Left lung (tissue), 10 donors: ENCODE data around the gene GABARAPL1. TPM values are rescaled to one million over a fixed set of nuclear protein-coding genes. Genes with fewer than 3 reads are reported as not detected.

ENCODE experiments used
- ATAC-seq: fragments of 200-7000 bp; cut with Tn5 transposase; one replicate; pipeline ENCODE4 v1.9.1; 2020; ENCODE audit warnings: moderate library complexity
- DNase-seq, 4 donors: peaks; one replicate each; pipeline ENCODE4 v3.0.0-alpha.2; 2013 to 2020
- H3K27ac ChIP-seq, 2 donors: fragments of 200-600 bp; sonication (generic) in 1 of 2; one replicate each; pipeline versions ENCODE4 v1.5.0 to v1.8.0; 2020 to 2021
- H3K27me3 ChIP-seq, 2 donors: fragments of 200-600 bp; sonication (generic) in 1 of 2; one replicate each; pipeline versions ENCODE4 v1.5.0 to v1.8.0; 2020 to 2021
- H3K36me3 ChIP-seq, 2 donors: fragments of 200-600 bp; sonication (generic) in 1 of 2; one replicate each; pipeline versions ENCODE4 v1.5.0 to v1.8.0; 2020 to 2021
- H3K4me1 ChIP-seq, 2 donors: fragments of 200-600 bp; one replicate each; pipeline ENCODE4 v1.8.0; 2021
- H3K4me3 ChIP-seq, 2 donors: fragments of 200-600 bp; sonication (generic) in 1 of 2; one replicate each; pipeline versions ENCODE4 v1.5.0 to v1.8.0; 2020 to 2021; ENCODE audit warnings: mild to moderate bottlenecking in 1 of 2
- H3K9me3 ChIP-seq, 2 donors: fragments of 200-600 bp; sonication (generic) in 1 of 2; one replicate each; pipeline versions ENCODE4 v1.5.0 to v1.8.0; 2020 to 2021
- intact Hi-C, 2 donors: fragments of 100-400 bp; cut with DNase I; formaldehyde crosslinking; loops; one replicate each; pipeline versions ENCODE4 v1.11.2 to v1.14.2; 2022
- polyA plus RNA-seq, 6 donors: library from polyadenylated mRNA; unstranded; fragments of 120-200 nt; gene quantifications; one replicate each; pipeline ENCODE4 v1.2.1, GENCODE V29; 2013; ENCODE audit not compliant: insufficient read length in 6 of 6
- total RNA-seq, 2 donors: library from RNA; stranded (reverse); fragmentation: NEBNext Ultra II Directional; extraction: Animal tissue kit (Norgen Biotek cat#: 25700); gene quantifications; one replicate each; pipeline ENCODE4 v1.2.1, GENCODE V29; 2021
- TF ChIP-seq, protein P1 (sequence below), 2 donors: fragments of 200-600 bp; sonication (generic) in 1 of 2; IDR thresholded peaks; one replicate each; pipeline versions ENCODE4 v1.5.0 to v1.8.0; 2021; ENCODE audit warnings: antibody characterized with exemption in 2 of 2
- donor health status: DM: no; HTN: yes; CAD: no.
- donor health status: DM: no; HTN: no; CAD: no.

The GABARAPL1 gene
- total and polyA plus RNA-seq, 8 donors: 38.6 to 68.4 (median 48.4) TPM

GRCh38 chr12:10236720-10237119 lies 24.0 kb downstream of the GABARAPL1 start:
- intact Hi-C loops: loop anchor here in 1 of 2 donors (5.0 kb wide), 1 partner anchor 326 kb away; no protein-coding TSS in a partner anchor
- ATAC-seq: no peak
- H3K4me3 ChIP-seq: no peak overlapping the region
- peaks cover 0 to 7% of the 10 kb centered on the region in 2 donors for H3K9me3 ChIP-seq
- DNase-seq: no peak
- H3K27me3 ChIP-seq: no peaks in the 10 kb centered on the region
- TF ChIP-seq, protein P1, sequence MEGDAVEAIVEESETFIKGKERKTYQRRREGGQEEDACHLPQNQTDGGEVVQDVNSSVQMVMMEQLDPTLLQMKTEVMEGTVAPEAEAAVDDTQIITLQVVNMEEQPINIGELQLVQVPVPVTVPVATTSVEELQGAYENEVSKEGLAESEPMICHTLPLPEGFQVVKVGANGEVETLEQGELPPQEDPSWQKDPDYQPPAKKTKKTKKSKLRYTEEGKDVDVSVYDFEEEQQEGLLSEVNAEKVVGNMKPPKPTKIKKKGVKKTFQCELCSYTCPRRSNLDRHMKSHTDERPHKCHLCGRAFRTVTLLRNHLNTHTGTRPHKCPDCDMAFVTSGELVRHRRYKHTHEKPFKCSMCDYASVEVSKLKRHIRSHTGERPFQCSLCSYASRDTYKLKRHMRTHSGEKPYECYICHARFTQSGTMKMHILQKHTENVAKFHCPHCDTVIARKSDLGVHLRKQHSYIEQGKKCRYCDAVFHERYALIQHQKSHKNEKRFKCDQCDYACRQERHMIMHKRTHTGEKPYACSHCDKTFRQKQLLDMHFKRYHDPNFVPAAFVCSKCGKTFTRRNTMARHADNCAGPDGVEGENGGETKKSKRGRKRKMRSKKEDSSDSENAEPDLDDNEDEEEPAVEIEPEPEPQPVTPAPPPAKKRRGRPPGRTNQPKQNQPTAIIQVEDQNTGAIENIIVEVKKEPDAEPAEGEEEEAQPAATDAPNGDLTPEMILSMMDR (IDR thresholded peaks at IDR 0.05): no peak
- peaks cover 0 to 9% of the 10 kb centered on the region in 2 donors for H3K4me1 ChIP-seq
- H3K27ac ChIP-seq: peak overlapping the region in 1 of 2 donors; percentile 18
- H3K36me3 ChIP-seq: no peaks in the 10 kb centered on the region

DNA sequence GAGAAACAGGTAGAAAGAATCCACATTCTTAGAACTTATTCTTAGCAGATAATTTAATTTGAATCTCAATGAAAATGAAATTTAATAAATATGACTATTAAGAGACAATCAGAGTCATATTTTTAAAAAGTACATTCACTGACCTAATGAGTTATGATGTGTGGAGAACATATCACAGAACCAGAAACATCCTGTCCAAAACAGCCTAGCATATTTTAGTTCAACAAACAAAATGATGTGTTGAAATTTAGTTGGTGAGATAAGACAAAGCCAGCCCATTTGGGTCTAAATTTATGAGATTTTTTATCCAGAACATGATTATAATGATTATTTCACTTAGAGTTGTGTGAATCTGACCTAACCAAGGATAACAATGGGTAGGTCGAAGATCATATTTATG lies 25.8 kb downstream of the GABARAPL1 start:
- no peak overlapping the region for H3K27ac ChIP-seq
- H3K4me1 ChIP-seq: peaks cover 0 to 9% of the 10 kb centered on the region in 2 donors
- intact Hi-C loops: loop anchor here in 1 of 2 donors (5.0 kb wide), 1 partner anchor 324 kb away; no protein-coding TSS in a partner anchor
- ATAC-seq: no peak
- H3K9me3 ChIP-seq: peaks cover 0 to 7% of the 10 kb centered on the region in 2 donors
- H3K36me3 ChIP-seq: no peaks in the 10 kb centered on the region
- TF ChIP-seq, protein P1 (IDR thresholded peaks at IDR 0.05): no peak
- DNase-seq: peak in 2 of 4 donors; percentile 25 to 32
- no peak overlapping the region for H3K4me3 ChIP-seq
- H3K27me3 ChIP-seq: no peaks in the 10 kb centered on the region

- no peak overlapping the region for H3K27ac ChIP-seq
- DNase-seq (no peak), ATAC-seq (no peak)
- H3K36me3 ChIP-seq: no peaks in the 10 kb centered on the region
- TF ChIP-seq, protein P1 (IDR thresholded peaks at IDR 0.05): no peak
- H3K4me1 ChIP-seq: peaks cover 0 to 4% of the 10 kb centered on the region in 2 donors
- H3K4me3 ChIP-seq: no peak overlapping the region
- no peaks in the 10 kb centered on the region for H3K9me3 ChIP-seq
- H3K27me3 ChIP-seq: no peaks in the 10 kb centered on the region
- intact Hi-C loops: no loop called here
Observed at GRCh38 chr12:10241290-10241689, 28.6 kb downstream of the GABARAPL1 start.

- H3K9me3 ChIP-seq: no peaks in the 10 kb centered on the region
- DNase-seq (peak in 1 of 4 donors; percentile 14), ATAC-seq (no peak)
- H3K4me3 ChIP-seq: no peak overlapping the region
- TF ChIP-seq, protein P1 (IDR thresholded peaks at IDR 0.05): no peak
- H3K27ac ChIP-seq: no peak overlapping the region
- peaks cover 0 to under 1% of the 10 kb centered on the region in 2 donors for H3K4me1 ChIP-seq
- no peaks in the 10 kb centered on the region for H3K36me3 ChIP-seq
- intact Hi-C loops: no loop called here
- H3K27me3 ChIP-seq: no peaks in the 10 kb centered on the region
Observed at GRCh38 chr12:10241727-10242126, 29.1 kb downstream of the GABARAPL1 start.

GRCh38 chr12:10242539-10242938 lies 29.9 kb downstream of the GABARAPL1 start:
- no peaks in the 10 kb centered on the region for H3K27me3 ChIP-seq
- no peaks in the 10 kb centered on the region for H3K36me3 ChIP-seq
- H3K4me3 ChIP-seq: no peak overlapping the region
- no peak overlapping the region for H3K27ac ChIP-seq
- intact Hi-C loops: no loop called here
- TF ChIP-seq, protein P1 (IDR thresholded peaks at IDR 0.05): no peak
- no peaks in the 10 kb centered on the region for H3K4me1 ChIP-seq
- ATAC-seq (no peak), DNase-seq (no peak)
- H3K9me3 ChIP-seq: no peaks in the 10 kb centered on the region
